HTERT RPE-1 (cell line): ENCODE measurements around the gene PAXX.

ENCODE experiments used
- in situ Hi-C: fragments of 300-500 bp; cut with MboI; formaldehyde crosslinking; loops from 4 replicates; pipeline ENCODE4 v1.14.3; 2020; ENCODE audit warnings: low sequenced_read_pairs

PAXX gene

GRCh38 chr9:136991993-136992818, at the start of gene PAXX:
PAXX (plus strand) TSS chr9:136992422; CDS start chr9:136992444, 22 bp downstream.
- in situ Hi-C loops, result no loop called here

GRCh38 chr9:136942881-136943230, 49.4 kb upstream of the PAXX start:
- in situ Hi-C loops, result no loop called here

- in situ Hi-C loops, result no loop called here
These were observed 48.7 kb upstream of the PAXX start for GRCh38 chr9:136943291-136944211.

- in situ Hi-C loops, result no loop called here
These were observed 48.1 kb upstream of the PAXX start for GRCh38 chr9:136944212-136944518.

- in situ Hi-C loops, result no loop called here
These were observed 47.5 kb upstream of the PAXX start, which contains the start of the genes C8G and FBXW5 for GRCh38 chr9:136944519-136945332. C8G (plus strand) TSS chr9:136945243; CDS start chr9:136945321, 78 bp downstream. FBXW5 (minus strand) TSS chr9:136944738; CDS start chr9:136944083, 655 bp downstream.

- in situ Hi-C loops, result no loop called here
These were observed 46.6 kb upstream of the PAXX start for GRCh38 chr9:136945333-136946227.

- in situ Hi-C loops, result no loop called here
These were observed 45.8 kb upstream of the PAXX start for GRCh38 chr9:136946228-136947027.

GRCh38 chr9:136947028-136947891, 45.0 kb upstream of the PAXX start:
- in situ Hi-C loops, result no loop called here

GRCh38 chr9:136947955-136948510, 44.2 kb upstream of the PAXX start:
- in situ Hi-C loops, result no loop called here

GRCh38 chr9:136949239-136949816, 42.9 kb upstream of the PAXX start:
- in situ Hi-C loops, result no loop called here

GRCh38 chr9:136949817-136950655, 42.2 kb upstream of the PAXX start:
- in situ Hi-C loops, result no loop called here

- in situ Hi-C loops, result no loop called here
These were observed 41.5 kb upstream of the PAXX start for GRCh38 chr9:136950656-136951276.

GRCh38 chr9:136951541-136952320, 40.5 kb upstream of the PAXX start, which contains the start of gene LCN12:
LCN12 (plus strand) TSS chr9:136952273; CDS start chr9:136952328, 55 bp downstream.
- in situ Hi-C loops, result no loop called here

GRCh38 chr9:136952321-136952850, 39.8 kb upstream of the PAXX start:
- in situ Hi-C loops, result no loop called here
